Duodenal mucosa (tissue), 2 donors: Measurements from ENCODE around the gene CHST8.
"Not testable (repeated sequence)": the region's sequence is repeated elsewhere in the genome, so short reads cannot be mapped to it uniquely, and the experiment has no call there.

Experiments used
- H3K27ac ChIP-seq: one replicate; pipeline ENCODE4 v1.7.0; 2013; ENCODE audit warnings: low read depth, low read length
- H3K27me3 ChIP-seq, 2 donors: one replicate each; pipeline ENCODE4 v1.7.0; 2013; ENCODE audit warnings: low read length in 2 of 2, control low read depth in 1 of 2; ENCODE audit not compliant: insufficient read depth in 2 of 2, control insufficient read depth in 1 of 2
- H3K36me3 ChIP-seq, 2 donors: one replicate each; pipeline ENCODE4 v1.7.0; 2013; ENCODE audit warnings: low read length in 2 of 2, control low read depth in 1 of 2; ENCODE audit not compliant: insufficient read depth in 2 of 2, control insufficient read depth in 1 of 2
- H3K4me1 ChIP-seq, 2 donors: one replicate each; pipeline ENCODE4 v1.7.0; 2013; ENCODE audit warnings: low read length in 2 of 2, control low read depth in 1 of 2; ENCODE audit not compliant: insufficient read depth in 2 of 2, control insufficient read depth in 1 of 2
- H3K4me3 ChIP-seq, 2 donors: one replicate each; pipeline ENCODE4 v1.7.0; 2013; ENCODE audit warnings: low read length in 2 of 2, low read depth in 1 of 2
- H3K9ac ChIP-seq, 2 donors: one replicate each; pipeline ENCODE4 v1.7.0; 2013; ENCODE audit warnings: low read length in 2 of 2, low read depth in 1 of 2
- H3K9me3 ChIP-seq, 2 donors: one replicate each; pipeline ENCODE4 v1.7.0; 2013; ENCODE audit warnings: low read length in 2 of 2, control low read depth in 1 of 2; ENCODE audit not compliant: control insufficient read depth in 1 of 2

Gene CHST8

GRCh38 chr19:33689138-33689746, 67.5 kb downstream of the CHST8 start:
- Histone ChIP-seq H3K9me3 (no peaks in the 10 kb centered on the region), H3K27me3 (peaks cover 0 to 5% of the 10 kb centered on the region in 2 donors), H3K4me1 (no peaks in the 10 kb centered on the region), H3K36me3 (no peaks in the 10 kb centered on the region), H3K27ac (no peak overlapping the region), H3K9ac (no peak overlapping the region), H3K4me3 (no peak overlapping the region)

GRCh38 chr19:33689868-33690267, 68.1 kb downstream of the CHST8 start:
- H3K27ac ChIP-seq, result no peak overlapping the region
- no peak overlapping the region for H3K4me3 ChIP-seq
- no peaks in the 10 kb centered on the region for H3K4me1 ChIP-seq
- H3K36me3 ChIP-seq, result no peaks in the 10 kb centered on the region
- H3K9ac ChIP-seq, result no peak overlapping the region
- peaks cover 0 to 2% of the 10 kb centered on the region in 2 donors for H3K27me3 ChIP-seq
- no peaks in the 10 kb centered on the region for H3K9me3 ChIP-seq

GRCh38 chr19:33690378-33691029, 68.8 kb downstream of the CHST8 start:
- H3K36me3 ChIP-seq, result no peaks in the 10 kb centered on the region
- H3K4me3 ChIP-seq, result no peak overlapping the region
- no peaks in the 10 kb centered on the region for H3K27me3 ChIP-seq
- H3K9me3 ChIP-seq, result no peaks in the 10 kb centered on the region
- no peak overlapping the region for H3K27ac ChIP-seq
- no peak overlapping the region for H3K9ac ChIP-seq
- no peaks in the 10 kb centered on the region for H3K4me1 ChIP-seq

- Histone ChIP-seq H3K9me3 (no peaks in the 10 kb centered on the region), H3K4me1 (no peaks in the 10 kb centered on the region), H3K27ac (no peak overlapping the region), H3K27me3 (no peaks in the 10 kb centered on the region), H3K9ac (no peak overlapping the region), H3K4me3 (no peak overlapping the region), H3K36me3 (no peaks in the 10 kb centered on the region)
Measured at GRCh38 chr19:33691030-33691427, 69.3 kb downstream of the CHST8 start.

GRCh38 chr19:33691736-33692135, 70.0 kb downstream of the CHST8 start:
- Histone ChIP-seq H3K4me3 (no peak overlapping the region), H3K27me3 (no peaks in the 10 kb centered on the region), H3K9me3 (no peaks in the 10 kb centered on the region), H3K9ac (no peak overlapping the region), H3K27ac (no peak overlapping the region), H3K4me1 (no peaks in the 10 kb centered on the region), H3K36me3 (no peaks in the 10 kb centered on the region)

GRCh38 chr19:33693678-33694077, 71.9 kb downstream of the CHST8 start:
- Histone ChIP-seq H3K4me1 (no peaks in the 10 kb centered on the region), H3K9me3 (no peaks in the 10 kb centered on the region), H3K27me3 (no peaks in the 10 kb centered on the region), H3K4me3 (no peak overlapping the region), H3K9ac (no peak overlapping the region), H3K36me3 (no peaks in the 10 kb centered on the region), H3K27ac (no peak overlapping the region)

GRCh38 chr19:33695547-33695946, 73.8 kb downstream of the CHST8 start:
- not testable (repeated sequence) for H3K36me3 ChIP-seq, H3K4me3 ChIP-seq, H3K9ac ChIP-seq, H3K27me3 ChIP-seq, H3K9me3 ChIP-seq, H3K4me1 ChIP-seq, H3K27ac ChIP-seq

- no peaks in the 10 kb centered on the region for H3K4me1 ChIP-seq
- no peaks in the 10 kb centered on the region for H3K36me3 ChIP-seq
- no peaks in the 10 kb centered on the region for H3K9me3 ChIP-seq
- no peaks in the 10 kb centered on the region for H3K27me3 ChIP-seq
- no peak overlapping the region for H3K4me3 ChIP-seq
- no peak overlapping the region for H3K27ac ChIP-seq
- no peak overlapping the region for H3K9ac ChIP-seq
Measured at GRCh38 chr19:33697766-33698165, 76.0 kb downstream of the CHST8 start.

GRCh38 chr19:33698576-33699435, 77.1 kb downstream of the CHST8 start:
- no peak overlapping the region for H3K27ac ChIP-seq
- no peak overlapping the region for H3K4me3 ChIP-seq
- no peaks in the 10 kb centered on the region for H3K4me1 ChIP-seq
- no peak overlapping the region for H3K9ac ChIP-seq
- H3K27me3 ChIP-seq, result no peaks in the 10 kb centered on the region
- H3K9me3 ChIP-seq, result no peaks in the 10 kb centered on the region
- H3K36me3 ChIP-seq, result no peaks in the 10 kb centered on the region

- Histone ChIP-seq H3K27me3 (no peaks in the 10 kb centered on the region), H3K36me3 (no peaks in the 10 kb centered on the region), H3K4me3 (no peak overlapping the region), H3K27ac (no peak overlapping the region), H3K4me1 (no peaks in the 10 kb centered on the region), H3K9me3 (no peaks in the 10 kb centered on the region), H3K9ac (no peak overlapping the region)
Measured at GRCh38 chr19:33699754-33700407, 78.1 kb downstream of the CHST8 start.
